NCI-H2029 (cell line): ENCODE results near the gene PTPRN2.

Experiments
- DNase-seq: peaks from one replicate; lab custom pipeline; 2025; lab: John Stamatoyannopoulos, UW

PTPRN2 gene

GRCh38 chr7:157813053-157813452, 774.6 kb downstream of the PTPRN2 start:
- no peak for DNase-seq

- DNase-seq: no peak
Observed at GRCh38 chr7:157811946-157812345, 775.7 kb downstream of the PTPRN2 start.

- no peak for DNase-seq
Observed at GRCh38 chr7:157809863-157810851, 777.5 kb downstream of the PTPRN2 start.

GRCh38 chr7:157809154-157809862, 778.3 kb downstream of the PTPRN2 start:
- DNase-seq: no peak

- DNase-seq: no peak
Observed at GRCh38 chr7:157808042-157808441, 779.6 kb downstream of the PTPRN2 start.

- no peak for DNase-seq
Observed at GRCh38 chr7:157807510-157807909, 780.1 kb downstream of the PTPRN2 start.

GRCh38 chr7:157806711-157807110, 780.9 kb downstream of the PTPRN2 start:
- no peak for DNase-seq

GRCh38 chr7:157805713-157806112, 781.9 kb downstream of the PTPRN2 start:
- peak; percentile 72 for DNase-seq

GRCh38 chr7:157803906-157804305, 783.7 kb downstream of the PTPRN2 start:
- DNase-seq: no peak

- no peak for DNase-seq
Observed at GRCh38 chr7:157801971-157802675, 785.5 kb downstream of the PTPRN2 start.

GRCh38 chr7:157801113-157801512, 786.5 kb downstream of the PTPRN2 start:
- DNase-seq: no peak

GRCh38 chr7:157800281-157800680, 787.3 kb downstream of the PTPRN2 start:
- DNase-seq: no peak

- DNase-seq: no peak
Observed at GRCh38 chr7:157799076-157799685, 788.4 kb downstream of the PTPRN2 start.

GRCh38 chr7:157797361-157797760, 790.3 kb downstream of the PTPRN2 start:
- DNase-seq: no peak

- DNase-seq: no peak
Observed at GRCh38 chr7:157796846-157797245, 790.8 kb downstream of the PTPRN2 start.

- DNase-seq: no peak
Observed at GRCh38 chr7:157795643-157796042, 792.0 kb downstream of the PTPRN2 start.

- no peak for DNase-seq
Observed at GRCh38 chr7:157795199-157795598, 792.4 kb downstream of the PTPRN2 start.

GRCh38 chr7:157794746-157795065, 792.9 kb downstream of the PTPRN2 start:
- no peak for DNase-seq

GRCh38 chr7:157793973-157794745, 793.5 kb downstream of the PTPRN2 start:
- no peak for DNase-seq

GRCh38 chr7:157793087-157793353, 794.6 kb downstream of the PTPRN2 start:
- DNase-seq: no peak

GRCh38 chr7:157792241-157793086, 795.2 kb downstream of the PTPRN2 start:
- no peak for DNase-seq
